GM10847 (cell line): ENCODE measurements around the gene SLC12A9.

ENCODE experiments used
- POLR2A ChIP-seq: IDR thresholded peaks from 2 replicates; pipeline ENCODE4 v1.6.1; 2011; ENCODE audit not compliant: insufficient read length; ENCODE audit errors: extremely low read depth

Gene SLC12A9

GRCh38 chr7:100822236-100823139, 30.0 kb upstream of the SLC12A9 start:
- no peak for TF ChIP-seq POLR2A

GRCh38 chr7:100823140-100823525, 29.4 kb upstream of the SLC12A9 start:
- TF ChIP-seq POLR2A: no peak

GRCh38 chr7:100823534-100823933, 29.0 kb upstream of the SLC12A9 start:
- TF ChIP-seq POLR2A: no peak

DNA sequence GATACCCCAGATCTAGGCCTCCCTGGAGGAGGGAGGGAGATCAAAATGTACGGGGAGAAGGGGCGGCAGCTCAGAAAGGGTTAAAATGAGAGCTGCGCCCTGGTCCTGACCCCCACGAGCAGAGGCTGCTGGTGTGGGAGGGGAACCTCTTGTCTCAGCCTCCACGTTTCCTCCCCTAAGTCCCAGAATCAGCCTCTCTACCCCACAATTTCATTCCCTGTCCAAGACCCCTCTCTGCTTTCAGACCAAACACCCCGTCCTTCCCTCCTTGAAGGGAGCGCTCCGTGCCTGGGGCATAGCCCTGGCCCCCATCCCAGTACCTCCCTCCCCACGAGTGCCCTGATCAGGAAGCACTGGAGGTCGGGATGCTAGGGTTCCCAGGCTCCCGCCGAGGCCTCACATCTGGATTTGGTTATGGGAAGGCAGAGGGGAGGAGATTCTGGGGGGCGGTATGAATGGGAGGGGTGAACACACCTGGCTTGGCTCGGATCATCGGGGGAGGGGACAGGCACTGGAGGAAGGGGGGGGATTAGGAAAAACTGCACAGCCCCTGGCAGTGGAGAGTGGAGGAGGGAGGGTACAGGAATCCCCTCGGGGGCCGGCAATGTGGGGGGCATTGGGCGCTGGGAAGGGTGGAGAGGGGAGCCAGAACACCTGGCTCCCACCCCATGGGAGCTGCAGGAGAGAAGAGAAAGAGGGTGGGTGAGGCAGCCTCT, 27.9 kb upstream of the SLC12A9 start:
- TF ChIP-seq POLR2A: no peak

DNA sequence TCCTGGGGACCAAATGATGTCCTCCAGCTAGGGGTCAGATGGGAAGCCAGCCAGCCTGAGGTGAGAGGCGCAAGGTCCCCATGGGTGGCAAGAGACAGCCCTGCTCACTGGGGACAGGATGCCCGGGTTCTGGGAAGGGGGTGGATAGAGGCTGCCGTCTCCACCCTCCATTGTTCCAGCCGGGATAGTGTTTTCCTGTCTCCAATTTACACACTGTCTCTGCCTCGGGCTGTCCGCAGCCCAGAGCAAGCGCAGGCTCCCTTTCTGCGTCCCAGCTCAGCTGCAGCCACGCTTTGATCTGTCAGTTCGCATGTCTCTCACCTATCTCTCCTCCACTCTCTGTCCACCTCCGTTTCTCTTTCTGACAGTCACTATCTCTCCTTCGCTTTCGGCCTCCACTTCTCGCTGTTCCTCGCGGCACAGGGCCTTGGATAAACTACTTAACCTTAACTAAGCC, 27.3 kb upstream of the SLC12A9 start:
- no peak for TF ChIP-seq POLR2A

DNA sequence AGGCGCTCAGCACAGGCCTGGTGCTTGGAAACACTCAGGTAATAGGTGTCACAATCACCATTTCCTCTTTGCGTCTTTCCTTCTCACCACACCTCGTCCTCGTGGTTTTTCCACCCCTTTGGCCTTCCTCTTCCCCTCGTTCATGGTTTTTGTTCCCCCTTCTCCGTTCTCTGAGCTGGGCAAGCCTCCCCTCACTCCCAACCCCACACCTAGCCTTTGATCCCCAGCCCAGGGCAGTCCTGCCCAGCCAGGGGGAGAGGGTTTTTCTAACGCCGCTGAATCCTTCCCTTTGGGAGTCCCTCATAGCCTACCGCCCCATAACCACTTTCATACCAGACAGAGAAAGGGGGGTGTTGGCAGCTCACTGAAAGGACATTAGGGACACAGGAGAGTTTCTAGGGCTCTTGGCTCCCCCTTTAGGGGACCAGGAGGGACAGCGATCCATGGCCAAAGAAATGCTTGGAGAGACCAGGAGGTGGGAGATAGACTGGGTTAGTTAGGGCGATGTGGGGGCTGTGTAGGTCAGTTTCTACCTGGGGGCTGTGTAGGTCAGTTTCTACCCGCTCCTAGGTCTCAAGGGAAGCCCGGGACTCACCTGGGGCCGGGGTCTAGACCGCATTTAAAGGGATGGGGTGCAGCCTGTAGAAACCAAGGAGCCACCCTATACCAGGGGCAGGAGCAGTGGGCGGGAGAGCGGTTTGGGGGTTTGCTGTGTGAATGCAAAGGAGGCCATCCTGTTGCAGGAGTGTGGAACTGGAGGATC, 26.6 kb upstream of the SLC12A9 start:
- TF ChIP-seq POLR2A: no peak

DNA sequence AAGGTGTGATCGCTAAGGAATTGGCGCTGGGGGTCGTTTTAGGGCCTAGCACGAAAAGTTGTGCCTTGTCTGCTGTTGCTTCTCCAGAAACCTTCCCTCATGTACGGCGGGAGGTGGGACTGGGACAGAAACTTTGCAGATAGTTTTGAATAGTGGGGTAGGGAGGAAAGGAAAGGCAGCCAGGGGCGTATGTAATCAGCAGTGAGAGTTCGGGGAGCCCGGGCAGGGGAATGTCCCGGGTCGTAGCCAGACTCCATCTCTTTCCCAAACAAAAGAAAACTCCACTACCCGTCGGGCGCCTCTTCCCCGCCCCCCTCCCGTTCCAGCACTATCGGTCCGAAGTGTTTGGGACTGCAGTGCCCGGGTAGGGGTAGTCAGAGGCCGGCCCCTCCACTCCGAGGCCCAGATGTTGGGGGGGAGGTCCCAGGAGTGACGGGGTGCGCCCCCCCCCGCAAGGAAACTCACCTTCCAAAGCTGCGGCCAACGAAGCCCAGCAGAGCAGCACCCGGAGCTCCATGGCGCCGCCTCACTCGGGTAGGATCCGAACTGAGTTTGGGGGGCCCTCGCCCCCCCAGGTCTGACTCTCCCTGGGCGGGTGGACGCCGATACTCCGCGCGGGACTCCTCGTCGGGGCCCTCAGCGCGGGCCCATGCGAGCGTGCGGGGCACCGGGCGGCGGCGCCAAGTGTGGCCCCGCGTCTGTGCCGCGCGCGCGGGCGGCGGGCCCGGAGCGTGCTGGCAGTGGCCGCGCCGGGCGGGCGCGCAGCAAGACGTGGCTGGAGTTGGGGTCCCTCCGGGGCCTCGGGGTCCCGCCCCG, 25.8 kb upstream of the SLC12A9 start:
- TF ChIP-seq POLR2A: no peak

DNA sequence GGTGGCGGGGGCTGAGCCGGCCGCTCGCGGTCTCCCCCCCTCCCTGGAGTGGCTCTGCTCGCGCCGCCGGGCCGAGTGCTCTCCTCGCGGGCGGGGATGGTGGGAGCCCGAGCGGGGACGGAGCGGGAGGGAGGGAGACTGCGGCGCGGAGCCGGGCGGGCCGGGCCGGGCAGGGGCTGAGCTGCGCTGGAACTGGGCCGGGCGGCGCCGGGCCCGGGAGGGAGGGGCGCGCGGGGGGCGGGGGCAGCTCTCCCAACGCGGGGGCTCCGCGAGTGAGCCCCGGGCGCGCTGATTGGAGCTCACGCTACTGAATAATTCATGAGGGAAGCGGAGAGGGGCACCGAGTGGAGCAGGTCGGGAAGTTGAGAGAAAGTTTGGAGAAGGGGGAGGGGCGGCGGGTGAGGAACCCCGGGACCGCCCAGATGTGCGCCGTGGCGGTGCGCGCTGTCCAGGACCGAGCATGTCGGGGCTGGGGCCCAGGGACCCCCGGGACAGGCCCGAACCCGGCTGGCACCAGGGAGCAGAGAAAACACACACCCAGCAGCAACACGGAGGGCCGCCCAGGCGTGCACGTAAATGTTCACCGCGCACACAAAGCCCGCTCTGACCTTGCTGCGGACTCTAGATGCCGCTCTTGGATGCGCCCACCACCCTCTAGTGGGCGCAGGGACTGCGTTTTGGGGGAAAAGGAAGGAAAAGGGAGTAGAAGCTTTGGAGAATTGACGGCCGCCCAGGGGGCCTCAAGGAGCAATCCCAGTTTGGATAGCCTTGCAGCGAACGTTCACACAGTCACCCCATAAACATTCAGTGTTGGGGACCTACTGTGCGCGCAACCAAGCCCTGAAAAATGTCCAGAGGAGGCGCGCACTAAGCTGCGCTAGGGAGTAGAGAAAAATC, 24.9 kb upstream of the SLC12A9 start, which contains the start of gene EPHB4:
EPHB4 (minus strand) TSS at position 194 of the 897 bp plus-strand sequence. CDS start 493 bp downstream, outside the sequence.
- TF ChIP-seq POLR2A: no peak

DNA sequence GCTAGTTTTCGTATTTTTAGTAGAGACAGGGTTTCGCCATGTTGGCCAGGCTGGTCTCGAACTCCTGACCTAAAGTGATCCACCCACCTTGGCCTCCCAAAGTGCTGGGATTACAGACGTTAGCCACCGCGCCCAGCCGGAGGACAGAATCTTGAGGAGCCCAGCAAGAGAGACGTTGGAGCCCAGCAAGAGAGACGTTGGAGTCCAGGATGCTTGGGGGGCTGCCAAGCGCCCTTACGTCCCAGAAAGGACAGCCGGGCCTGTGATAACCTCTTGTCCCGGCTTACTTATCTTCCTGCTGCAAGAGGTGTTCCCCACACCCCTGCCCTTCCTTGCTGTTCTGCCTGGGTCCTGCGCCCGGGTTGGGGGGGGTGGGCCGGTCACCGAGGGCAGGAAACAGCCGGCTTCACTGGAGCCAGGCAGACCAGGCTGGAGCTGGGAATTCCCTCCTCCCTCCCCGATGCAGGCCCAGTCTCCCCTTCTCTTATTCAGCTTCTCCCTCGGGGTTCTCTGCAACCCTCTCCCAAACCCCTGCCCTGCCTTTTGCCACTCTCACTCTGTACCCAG, 23.3 kb upstream of the SLC12A9 start:
- no peak for TF ChIP-seq POLR2A

DNA sequence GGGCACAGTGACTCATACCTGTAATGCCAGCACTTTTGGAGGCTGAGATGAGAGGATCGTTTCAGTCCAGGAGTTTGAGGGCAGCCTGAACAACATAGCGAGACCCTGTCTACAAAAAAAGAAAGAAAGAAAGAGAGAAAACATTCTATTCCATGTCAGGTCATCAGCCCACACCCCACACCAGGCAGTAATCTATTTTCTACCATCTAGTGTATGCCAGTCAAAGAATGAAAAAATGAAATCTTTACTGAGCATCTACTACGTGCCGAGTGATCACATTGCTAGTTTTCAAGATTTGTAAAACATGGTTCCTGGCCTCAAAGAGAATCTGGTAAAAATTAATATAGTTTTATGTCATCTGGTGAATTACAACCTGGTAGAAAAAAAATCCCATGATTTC, 22.1 kb upstream of the SLC12A9 start:
- no peak for TF ChIP-seq POLR2A

GRCh38 chr7:100832281-100832633, 20.3 kb upstream of the SLC12A9 start:
- no peak for TF ChIP-seq POLR2A

GRCh38 chr7:100835903-100836811, 16.4 kb upstream of the SLC12A9 start:
- no peak for TF ChIP-seq POLR2A

DNA sequence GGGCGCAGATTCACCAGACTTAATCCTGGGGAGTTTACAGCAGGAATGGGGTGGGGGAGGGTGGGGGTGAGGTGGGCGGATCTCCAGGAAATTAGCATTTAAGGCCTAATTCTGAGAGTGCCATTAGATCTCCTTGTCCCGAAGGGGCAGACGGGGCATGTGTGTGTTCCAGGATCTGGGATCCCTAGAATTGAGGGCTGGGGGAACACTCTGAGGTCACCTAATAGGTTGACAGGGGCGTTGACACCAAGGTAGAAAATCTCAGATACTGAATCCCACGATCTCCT, 15.8 kb upstream of the SLC12A9 start:
- no peak for TF ChIP-seq POLR2A
